ENCODE measurements around the gene DOK7. TPM values are rescaled to one million over a fixed set of nuclear protein-coding genes. Genes with fewer than 3 reads are reported as not detected.
"Not testable (repeated sequence)": the region's sequence is repeated elsewhere in the genome, so short reads cannot be mapped to it uniquely, and the experiment has no call there.

The DOK7 gene
- total and polyA plus RNA-seq, 4 donors, result 0.40 to 2.6 (median 1.6) TPM

GRCh38 chr4:3529363-3529762, 66.3 kb downstream of the DOK7 start:
- Histone ChIP-seq H3K36me3 (ENCODE audit: control insufficient read depth, insufficient read depth, low read length) (peaks cover 60% of the 10 kb centered on the region), H3K27ac (ENCODE audit: low read depth, low read length) (no peak overlapping the region), H3K4me3 (ENCODE audit: low read depth, low read length) (no peak overlapping the region), H3K9me3 (ENCODE audit: control insufficient read depth, insufficient read depth, low read length) (no peaks in the 10 kb centered on the region), H3K27me3 (ENCODE audit: control insufficient read depth, insufficient read depth, low read length) (no peaks in the 10 kb centered on the region), H3K4me1 (ENCODE audit: control insufficient read depth, insufficient read depth, low read length) (peaks cover 57% of the 10 kb centered on the region)
- 82% methylated on average over 11 of the region's 12 CpGs for WGBS (ENCODE audit: insufficient coverage)
- no peak for DNase-seq (ENCODE audit: low read depth in 4 of 6, low spot score in 6 of 6)

- H3K4me3 ChIP-seq (ENCODE audit: low read depth, low read length), result no peak overlapping the region
- DNase-seq (ENCODE audit: low read depth in 4 of 6, low spot score in 6 of 6), result no peak
- H3K36me3 ChIP-seq (ENCODE audit: control insufficient read depth, insufficient read depth, low read length), result peaks cover 53% of the 10 kb centered on the region
- H3K4me1 ChIP-seq (ENCODE audit: control insufficient read depth, insufficient read depth, low read length), result peaks cover 55% of the 10 kb centered on the region
- WGBS (ENCODE audit: insufficient coverage), result 45% methylated on average over 14 of the region's 16 CpGs
- no peaks in the 10 kb centered on the region for H3K27me3 ChIP-seq (ENCODE audit: control insufficient read depth, insufficient read depth, low read length)
- H3K27ac ChIP-seq (ENCODE audit: low read depth, low read length), result no peak overlapping the region
- no peaks in the 10 kb centered on the region for H3K9me3 ChIP-seq (ENCODE audit: control insufficient read depth, insufficient read depth, low read length)
Measured at GRCh38 chr4:3530051-3530450, 66.9 kb downstream of the DOK7 start.

- no peak overlapping the region for H3K27ac ChIP-seq (ENCODE audit: low read depth, low read length)
- H3K9me3 ChIP-seq (ENCODE audit: control insufficient read depth, insufficient read depth, low read length), result no peaks in the 10 kb centered on the region
- no peaks in the 10 kb centered on the region for H3K27me3 ChIP-seq (ENCODE audit: control insufficient read depth, insufficient read depth, low read length)
- peaks cover 46% of the 10 kb centered on the region for H3K36me3 ChIP-seq (ENCODE audit: control insufficient read depth, insufficient read depth, low read length)
- WGBS (ENCODE audit: insufficient coverage), result 66% methylated on average over 18 of the region's 18 CpGs
- H3K4me3 ChIP-seq (ENCODE audit: low read depth, low read length), result peak overlapping the region; percentile 90
- DNase-seq (ENCODE audit: low read depth in 4 of 6, low spot score in 6 of 6), result no peak
- H3K4me1 ChIP-seq (ENCODE audit: control insufficient read depth, insufficient read depth, low read length), result peaks cover 53% of the 10 kb centered on the region
Measured at GRCh38 chr4:3530663-3531254, 67.7 kb downstream of the DOK7 start.

- H3K27me3 ChIP-seq (ENCODE audit: control insufficient read depth, insufficient read depth, low read length), result no peaks in the 10 kb centered on the region
- no peaks in the 10 kb centered on the region for H3K9me3 ChIP-seq (ENCODE audit: control insufficient read depth, insufficient read depth, low read length)
- H3K27ac ChIP-seq (ENCODE audit: low read depth, low read length), result no peak overlapping the region
- H3K36me3 ChIP-seq (ENCODE audit: control insufficient read depth, insufficient read depth, low read length), result peaks cover 40% of the 10 kb centered on the region
- peak overlapping the region; percentile 90 for H3K4me3 ChIP-seq (ENCODE audit: low read depth, low read length)
- peaks cover 53% of the 10 kb centered on the region for H3K4me1 ChIP-seq (ENCODE audit: control insufficient read depth, insufficient read depth, low read length)
- peak in 1 of 6 donors; percentile 9 for DNase-seq (ENCODE audit: low read depth in 4 of 6, low spot score in 6 of 6)
- WGBS (ENCODE audit: insufficient coverage), result 7% methylated on average over 11 of the region's 17 CpGs
Measured at GRCh38 chr4:3531318-3531878, 68.3 kb downstream of the DOK7 start.

GRCh38 chr4:3531879-3532750, 69.0 kb downstream of the DOK7 start, which contains the start of gene LRPAP1:
Gene LRPAP1, minus strand, starts transcription at chr4:3532422. Its CDS starts 10 bp downstream, at chr4:3532412.
- Histone ChIP-seq H3K27ac (ENCODE audit: low read depth, low read length) (peak within 1 kb of the TSS; percentile 47), H3K4me1 (ENCODE audit: control insufficient read depth, insufficient read depth, low read length) (peaks cover 51% of the 10 kb centered on the region), H3K4me3 (ENCODE audit: low read depth, low read length) (peak within 1 kb of the TSS; percentile 90), H3K9me3 (ENCODE audit: control insufficient read depth, insufficient read depth, low read length) (no peaks in the 10 kb centered on the region), H3K36me3 (ENCODE audit: control insufficient read depth, insufficient read depth, low read length) (peaks cover 32% of the 10 kb centered on the region), H3K27me3 (ENCODE audit: control insufficient read depth, insufficient read depth, low read length) (no peaks in the 10 kb centered on the region)
- WGBS (ENCODE audit: insufficient coverage), result under 1% methylated on average over 79 of the region's 84 CpGs
- DNase-seq (ENCODE audit: low read depth in 4 of 6, low spot score in 6 of 6), result peak; percentile 89 to 98 (median 92)

- WGBS (ENCODE audit: insufficient coverage), result 12% methylated on average over 36 of the region's 42 CpGs
- H3K9me3 ChIP-seq (ENCODE audit: control insufficient read depth, insufficient read depth, low read length), result no peaks in the 10 kb centered on the region
- peak overlapping the region; percentile 90 for H3K4me3 ChIP-seq (ENCODE audit: low read depth, low read length)
- DNase-seq (ENCODE audit: low read depth in 4 of 6, low spot score in 6 of 6), result no peak
- peak overlapping the region; percentile 25 for H3K27ac ChIP-seq (ENCODE audit: low read depth, low read length)
- no peaks in the 10 kb centered on the region for H3K27me3 ChIP-seq (ENCODE audit: control insufficient read depth, insufficient read depth, low read length)
- peaks cover 43% of the 10 kb centered on the region for H3K4me1 ChIP-seq (ENCODE audit: control insufficient read depth, insufficient read depth, low read length)
- H3K36me3 ChIP-seq (ENCODE audit: control insufficient read depth, insufficient read depth, low read length), result peaks cover 25% of the 10 kb centered on the region
Measured at GRCh38 chr4:3532751-3533422, 69.8 kb downstream of the DOK7 start.

GRCh38 chr4:3533423-3533820, 70.3 kb downstream of the DOK7 start:
- WGBS (ENCODE audit: insufficient coverage), result 96% methylated on average over 5 of the region's 7 CpGs

GRCh38 chr4:3535812-3536211, 72.7 kb downstream of the DOK7 start:
- H3K4me1 ChIP-seq (ENCODE audit: control insufficient read depth, insufficient read depth, low read length), result peaks cover 21% of the 10 kb centered on the region
- 92% methylated on average over 7 of the region's 10 CpGs for WGBS (ENCODE audit: insufficient coverage)
- H3K27me3 ChIP-seq (ENCODE audit: control insufficient read depth, insufficient read depth, low read length); H3K9me3 ChIP-seq (ENCODE audit: control insufficient read depth, insufficient read depth, low read length); H3K27ac ChIP-seq (ENCODE audit: low read depth, low read length); H3K36me3 ChIP-seq (ENCODE audit: control insufficient read depth, insufficient read depth, low read length); DNase-seq (ENCODE audit: low read depth in 4 of 6, low spot score in 6 of 6); H3K4me3 ChIP-seq (ENCODE audit: low read depth, low read length): not testable (repeated sequence)

More at GRCh38 chr4:3533423-3533820, 70.3 kb downstream of the DOK7 start:
- Histone ChIP-seq H3K27me3 (ENCODE audit: control insufficient read depth, insufficient read depth, low read length) (no peaks in the 10 kb centered on the region), H3K4me3 (ENCODE audit: low read depth, low read length) (no peak overlapping the region), H3K4me1 (ENCODE audit: control insufficient read depth, insufficient read depth, low read length) (peaks cover 38% of the 10 kb centered on the region), H3K36me3 (ENCODE audit: control insufficient read depth, insufficient read depth, low read length) (peaks cover 19% of the 10 kb centered on the region), H3K9me3 (ENCODE audit: control insufficient read depth, insufficient read depth, low read length) (no peaks in the 10 kb centered on the region), H3K27ac (ENCODE audit: low read depth, low read length) (no peak overlapping the region)
- no peak for DNase-seq (ENCODE audit: low read depth in 4 of 6, low spot score in 6 of 6)

- H3K27me3 ChIP-seq (ENCODE audit: control insufficient read depth, insufficient read depth, low read length); DNase-seq (ENCODE audit: low read depth in 4 of 6, low spot score in 6 of 6); H3K36me3 ChIP-seq (ENCODE audit: control insufficient read depth, insufficient read depth, low read length); H3K27ac ChIP-seq (ENCODE audit: low read depth, low read length); H3K4me3 ChIP-seq (ENCODE audit: low read depth, low read length); H3K4me1 ChIP-seq (ENCODE audit: control insufficient read depth, insufficient read depth, low read length); H3K9me3 ChIP-seq (ENCODE audit: control insufficient read depth, insufficient read depth, low read length): not testable (repeated sequence)
- WGBS (ENCODE audit: insufficient coverage), result over 99% methylated on average over 14 of the region's 23 CpGs
Measured at GRCh38 chr4:3538906-3539305, 75.8 kb downstream of the DOK7 start.
